HG03097 (cell line): ENCODE measurements around the gene WWOX.

ENCODE experiments used
- ATAC-seq: cut with Tn5 transposase; IDR thresholded peaks from one replicate; pipeline ENCODE4 v1.9.1; 2021; ENCODE audit not compliant: unreplicated experiment, low FRiP score

WWOX gene

GRCh38 chr16:78189121-78189520 is 89.7 kb downstream of the WWOX start:
- ATAC-seq: no peak

GRCh38 chr16:78192734-78193488 is 93.5 kb downstream of the WWOX start:
- ATAC-seq: no peak

- no peak for ATAC-seq
Observed at GRCh38 chr16:78194948-78195347, 95.5 kb downstream of the WWOX start.

GRCh38 chr16:78195797-78196196 is 96.3 kb downstream of the WWOX start:
- no peak for ATAC-seq

GRCh38 chr16:78196502-78196901 is 97.0 kb downstream of the WWOX start:
- ATAC-seq: no peak

- no peak for ATAC-seq
Observed at GRCh38 chr16:78198288-78198687, 98.8 kb downstream of the WWOX start.

GRCh38 chr16:78199325-78200022 is 100.0 kb downstream of the WWOX start:
- no peak for ATAC-seq

GRCh38 chr16:78200023-78200389 is 100.6 kb downstream of the WWOX start:
- ATAC-seq: no peak

- no peak for ATAC-seq
Observed at GRCh38 chr16:78200623-78201096, 101.2 kb downstream of the WWOX start.

GRCh38 chr16:78205506-78205905 is 106.1 kb downstream of the WWOX start:
- no peak for ATAC-seq

- ATAC-seq: no peak
Observed at GRCh38 chr16:78206623-78207223, 107.3 kb downstream of the WWOX start.

- ATAC-seq: no peak
Observed at GRCh38 chr16:78209951-78210661, 110.7 kb downstream of the WWOX start.

GRCh38 chr16:78211020-78211599 is 111.7 kb downstream of the WWOX start:
- ATAC-seq: no peak

- no peak for ATAC-seq
Observed at GRCh38 chr16:78211946-78212345, 112.5 kb downstream of the WWOX start.

- ATAC-seq: no peak
Observed at GRCh38 chr16:78212674-78213073, 113.2 kb downstream of the WWOX start.

- ATAC-seq: no peak
Observed at GRCh38 chr16:78213751-78214150, 114.3 kb downstream of the WWOX start.

GRCh38 chr16:78215222-78215621 is 115.8 kb downstream of the WWOX start:
- no peak for ATAC-seq

GRCh38 chr16:78216166-78216745 is 116.8 kb downstream of the WWOX start:
- ATAC-seq: no peak

- no peak for ATAC-seq
Observed at GRCh38 chr16:78217276-78217675, 117.8 kb downstream of the WWOX start.

GRCh38 chr16:78218279-78218678 is 118.8 kb downstream of the WWOX start:
- no peak for ATAC-seq
